Kasumi-1 (cell line): ENCODE data around the gene RPL15.

Source experiments
- DNase-seq, 2 experiments: peaks; one replicate each; lab custom pipeline; 2025; lab: John Stamatoyannopoulos, UW

RPL15 gene

DNA sequence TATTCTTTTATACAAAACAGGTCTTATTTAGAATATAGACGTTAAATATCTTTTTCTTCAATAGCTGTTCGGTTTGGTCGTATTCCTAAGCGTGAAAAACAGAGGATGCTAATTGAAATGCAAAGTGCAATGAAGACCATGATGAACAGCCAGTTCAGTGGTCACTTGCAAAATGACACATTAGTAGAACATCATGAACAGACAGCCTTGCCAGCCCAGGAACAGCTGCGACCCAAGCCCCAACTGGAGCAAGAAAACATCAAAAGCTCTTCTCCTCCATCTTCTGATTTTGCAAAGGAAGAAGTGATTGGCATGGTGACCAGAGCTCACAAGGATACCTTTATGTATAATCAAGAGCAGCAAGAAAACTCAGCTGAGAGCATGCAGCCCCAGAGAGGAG is 45.0 kb downstream of the RPL15 start:
- no peak for DNase-seq

DNA sequence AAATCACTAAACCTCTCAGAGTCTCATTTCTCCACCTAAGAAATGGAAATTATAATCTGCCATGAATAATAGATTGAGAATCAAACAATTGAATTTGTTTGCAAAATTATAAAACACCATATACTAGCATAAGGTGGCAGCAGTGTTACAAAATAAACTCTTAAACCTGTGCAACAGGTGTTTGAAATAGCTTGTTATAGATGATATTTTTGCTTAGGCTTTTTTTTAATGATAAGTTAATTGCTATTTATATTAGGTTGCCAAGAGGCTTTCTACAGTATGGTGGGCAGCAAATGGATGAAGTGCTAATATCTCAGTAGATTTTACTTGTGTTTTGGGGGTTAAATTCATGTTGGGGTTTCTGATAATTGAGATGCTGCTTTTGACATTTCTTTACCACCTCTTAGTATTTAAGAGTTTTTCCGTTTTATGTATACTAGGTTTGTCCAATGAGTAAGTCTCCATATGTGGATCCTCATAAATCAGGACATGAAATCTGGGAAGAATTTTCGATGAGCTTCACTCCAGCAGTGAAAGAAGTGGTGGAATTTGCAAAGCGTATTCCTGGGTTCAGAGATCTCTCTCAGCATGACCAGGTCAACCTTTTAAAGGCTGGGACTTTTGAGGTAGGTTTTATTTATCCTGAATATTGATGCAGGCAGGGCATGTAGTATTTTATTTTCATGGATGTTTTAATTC is 47.8 kb downstream of the RPL15 start:
- DNase-seq: no peak

DNA sequence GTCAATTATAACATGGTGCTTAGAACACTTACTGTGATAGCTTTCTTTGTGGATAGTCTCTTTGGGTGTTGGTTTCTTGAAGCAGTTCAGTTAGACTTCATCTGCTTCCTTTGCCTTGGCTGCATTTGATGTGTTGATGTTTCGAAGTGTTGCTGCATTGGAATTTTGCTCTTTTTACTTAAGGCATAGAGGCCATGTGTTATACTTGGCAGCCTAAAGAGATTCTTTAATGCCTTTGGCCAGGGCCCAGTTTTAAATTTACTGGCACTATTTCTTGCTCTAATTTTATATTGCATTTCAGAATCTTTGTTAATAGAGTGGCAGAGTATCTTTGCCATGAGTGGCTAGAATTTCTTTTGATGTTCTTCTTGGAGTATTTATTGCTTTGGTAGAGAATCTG is 49.4 kb downstream of the RPL15 start:
- DNase-seq: no peak

DNA sequence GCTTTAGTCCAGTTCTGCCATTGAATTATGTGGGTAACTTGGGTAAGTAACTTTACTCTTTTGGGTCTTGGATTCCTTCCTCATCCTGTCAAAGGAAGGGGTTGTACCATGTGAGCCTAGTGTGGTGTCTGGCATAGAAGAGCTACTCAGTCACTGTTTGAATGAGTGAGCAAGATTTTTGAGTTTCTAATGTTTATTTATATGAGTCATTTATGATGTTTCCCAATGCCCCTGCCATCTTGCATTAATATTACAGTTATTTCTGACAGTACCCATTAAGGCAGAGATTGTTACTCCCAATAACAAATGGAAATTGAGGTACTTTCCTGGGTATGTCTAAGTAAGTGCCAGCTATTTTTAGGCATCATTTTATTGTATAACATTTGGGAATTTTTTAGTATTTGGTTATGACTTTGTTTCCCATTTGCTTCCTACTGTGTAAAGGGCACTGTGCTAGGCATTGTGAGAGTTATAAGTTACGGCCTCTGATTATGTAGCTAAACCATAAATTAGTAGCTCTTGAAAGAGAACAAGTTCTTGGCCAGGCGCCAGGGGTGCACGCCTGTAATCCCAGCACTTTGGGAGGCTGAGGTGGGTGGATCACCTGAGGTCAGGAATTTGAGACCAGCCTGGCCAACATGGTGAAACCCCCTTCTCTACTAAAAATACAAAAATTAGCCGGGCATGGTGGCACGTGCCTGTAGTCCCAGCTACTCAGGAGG is 51.7 kb downstream of the RPL15 start:
- DNase-seq: no peak

DNA sequence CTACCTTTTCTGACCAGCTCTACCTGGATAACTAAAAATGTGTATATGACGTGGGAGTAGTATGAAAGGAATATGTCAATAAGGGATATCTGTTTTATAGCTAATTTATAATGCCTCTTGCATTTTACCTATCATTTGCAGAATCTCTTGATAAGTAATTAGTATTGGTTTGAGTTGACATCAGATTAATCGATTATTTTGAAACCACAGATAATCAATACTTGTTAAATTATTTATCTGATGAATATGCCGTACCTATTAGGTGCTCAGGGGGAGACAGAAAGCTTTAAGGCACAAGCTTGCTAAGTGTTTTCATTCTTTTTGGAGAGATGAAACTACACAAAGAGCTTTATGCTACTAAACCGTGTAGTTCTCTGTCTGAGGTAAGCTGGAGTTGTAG is 52.5 kb downstream of the RPL15 start:
- no peak for DNase-seq
